SU-DHL-6 (cell line): ENCODE data around the gene AHR.

ENCODE experiments used
- H2AFZ ChIP-seq: fragments of 200-600 bp; sonication (generic); 2 replicates; pipeline ENCODE4 v1.6.1; 2014; ENCODE audit warnings: low read depth, mild to moderate bottlenecking, moderate library complexity, mixed read lengths, antibody characterized with exemption, low read length; ENCODE audit not compliant: severe bottlenecking
- H3F3A ChIP-seq: fragments of 200-600 bp; shearing (Covaris generic); 2 replicates; pipeline ENCODE4 v1.6.0; 2016; ENCODE audit warnings: antibody characterized with exemption, mild to moderate bottlenecking; ENCODE audit not compliant: insufficient read depth
- H3K27ac ChIP-seq: fragments of 200-600 bp; sonication (generic); 2 replicates; pipeline ENCODE4 v1.5.1; 2016; ENCODE audit warnings: low read depth, mild to moderate bottlenecking, low read length, moderate library complexity, mixed read lengths
- H3K27me3 ChIP-seq: fragments of 200-600 bp; sonication (generic), shearing (Covaris generic); 2 replicates; pipeline ENCODE4 v1.6.0; 2014; ENCODE audit warnings: mild to moderate bottlenecking, low read length
- H3K36me3 ChIP-seq: fragments of 200-600 bp; sonication (generic); 2 replicates; pipeline ENCODE4 v1.6.1; 2014; ENCODE audit warnings: mild to moderate bottlenecking, low read length, mixed read lengths
- H3K4me2 ChIP-seq: fragments of 300-600, 200-600 bp; shearing (Covaris generic), sonication (generic); 2 replicates; pipeline ENCODE4 v1.6.0; 2014; ENCODE audit warnings: low read length, low read depth, mild to moderate bottlenecking; ENCODE audit not compliant: poor library complexity, severe bottlenecking
- H3K4me3 ChIP-seq: fragments of 200-600 bp; sonication (generic); 2 replicates; pipeline ENCODE4 v1.5.1; 2014; ENCODE audit warnings: antibody characterized with exemption, low read length, mild to moderate bottlenecking, mixed read lengths; ENCODE audit not compliant: insufficient read depth, poor library complexity, severe bottlenecking
- H3K79me2 ChIP-seq: fragments of 200-600 bp; sonication (generic); 2 replicates; pipeline ENCODE4 v1.6.1; 2014; ENCODE audit warnings: mild to moderate bottlenecking, low read length, moderate library complexity; ENCODE audit not compliant: insufficient read depth
- H3K9ac ChIP-seq: fragments of 200-600 bp; sonication (generic); 2 replicates; pipeline ENCODE4 v1.7.0; 2014; ENCODE audit warnings: mild to moderate bottlenecking, low read length
- H3K9me2 ChIP-seq: fragments of 200-600 bp; sonication (generic); replicated peaks from 2 replicates; pipeline ENCODE4 v1.6.1; 2014; ENCODE audit warnings: low read length; ENCODE audit not compliant: insufficient read depth
- H3K9me3 ChIP-seq: fragments of 200-600 bp; sonication (generic); 2 replicates; pipeline ENCODE4 v1.6.1; 2014; ENCODE audit warnings: low read length, mixed read lengths; ENCODE audit not compliant: insufficient read depth
- H4K20me1 ChIP-seq: fragments of 200-600 bp; sonication (generic); 2 replicates; pipeline ENCODE4 v1.6.1; 2014; ENCODE audit warnings: low read depth, mild to moderate bottlenecking, antibody characterized with exemption, low read length, moderate library complexity, mixed read lengths
- CTCF ChIP-seq: fragments of 200-600 bp; sonication (generic); IDR thresholded peaks from one replicate; pipeline ENCODE4 v1.5.1; 2017; ENCODE audit warnings: antibody characterized with exemption, mild to moderate bottlenecking, low read length, moderate library complexity; ENCODE audit not compliant: insufficient read depth, poor library complexity, severe bottlenecking
- EZH2phosphoT487 ChIP-seq: fragments of 200-600 bp; sonication (generic), shearing (Covaris generic); conservative IDR thresholded peaks from 2 replicates; pipeline ENCODE4 v1.6.1; 2018; ENCODE audit warnings: mild to moderate bottlenecking, antibody characterized with exemption, low read length, moderate library complexity, mixed read lengths

The AHR gene

GRCh38 chr7:17384400-17384799 lies 85.9 kb downstream of the AHR start:
- H3K4me2 ChIP-seq, result no peak overlapping the region
- no peak overlapping the region for H3K27ac ChIP-seq

GRCh38 chr7:17385612-17386011 lies 87.2 kb downstream of the AHR start:
- Histone ChIP-seq H3K79me2 (no peaks in the 10 kb centered on the region), H3K4me2 (no peak overlapping the region), H2AFZ (no peak overlapping the region), H3K27ac (no peak overlapping the region), H3K9me3 (no peaks in the 10 kb centered on the region), H4K20me1 (no peaks in the 10 kb centered on the region), H3K9ac (no peak overlapping the region), H3F3A (no peaks in the 10 kb centered on the region), H3K4me3 (no peak overlapping the region), H3K36me3 (no peaks in the 10 kb centered on the region), H3K27me3 (no peaks in the 10 kb centered on the region), H3K9me2 (no peaks in the 10 kb centered on the region)
- TF ChIP-seq EZH2phosphoT487 (no peak), CTCF (no peak)

More at GRCh38 chr7:17384400-17384799, 85.9 kb downstream of the AHR start:
- H3K36me3 ChIP-seq, result no peaks in the 10 kb centered on the region
- TF ChIP-seq EZH2phosphoT487 (no peak), CTCF (no peak)
- no peaks in the 10 kb centered on the region for H3K79me2 ChIP-seq
- H3K9me2 ChIP-seq, result no peaks in the 10 kb centered on the region
- H3K4me3 ChIP-seq, result no peak overlapping the region
- no peaks in the 10 kb centered on the region for H3K9me3 ChIP-seq
- H3K9ac ChIP-seq, result no peak overlapping the region
- H3F3A ChIP-seq, result no peaks in the 10 kb centered on the region
- no peaks in the 10 kb centered on the region for H3K27me3 ChIP-seq
- H4K20me1 ChIP-seq, result no peaks in the 10 kb centered on the region
- H2AFZ ChIP-seq, result no peak overlapping the region

DNA sequence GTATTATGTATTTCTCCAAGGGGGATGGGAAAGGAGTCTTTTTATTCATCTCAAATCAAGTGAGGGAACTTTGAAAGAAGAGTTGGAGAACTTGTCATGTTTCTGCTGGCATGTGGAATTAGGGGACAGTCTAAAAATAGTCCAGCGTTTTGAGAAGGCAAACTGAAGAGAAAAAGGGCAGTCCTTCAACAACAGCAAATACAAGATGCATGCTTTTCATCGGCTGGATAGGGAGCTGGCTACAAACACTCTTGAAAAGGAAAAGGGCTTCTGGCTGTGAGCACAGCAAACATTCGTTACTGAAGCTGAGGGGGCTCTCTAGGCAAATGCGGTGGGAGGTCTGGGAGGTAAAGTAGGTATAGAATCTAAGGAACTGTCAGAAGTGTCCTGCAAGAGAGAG lies 91.9 kb downstream of the AHR start:
- no peak for TF ChIP-seq CTCF
- TF ChIP-seq EZH2phosphoT487, result no peak
- no peak overlapping the region for H3K9ac ChIP-seq
- H3K4me2 ChIP-seq, result no peak overlapping the region
- no peaks in the 10 kb centered on the region for H3K79me2 ChIP-seq
- H2AFZ ChIP-seq, result no peak overlapping the region
- H3K9me2 ChIP-seq, result no peaks in the 10 kb centered on the region
- 0 out of 2 replicates have a peak, but pooled peaks cover 3% of the 10 kb centered on the region for H3K36me3 ChIP-seq
- H3K27ac ChIP-seq, result no peak overlapping the region
- peaks cover 24% of the 10 kb centered on the region; the same call in 1 of the 2 replicates for H3K9me3 ChIP-seq
- H3K27me3 ChIP-seq, result no peaks in the 10 kb centered on the region
- no peak overlapping the region for H3K4me3 ChIP-seq
- no peaks in the 10 kb centered on the region for H4K20me1 ChIP-seq
- H3F3A ChIP-seq, result no peaks in the 10 kb centered on the region

DNA sequence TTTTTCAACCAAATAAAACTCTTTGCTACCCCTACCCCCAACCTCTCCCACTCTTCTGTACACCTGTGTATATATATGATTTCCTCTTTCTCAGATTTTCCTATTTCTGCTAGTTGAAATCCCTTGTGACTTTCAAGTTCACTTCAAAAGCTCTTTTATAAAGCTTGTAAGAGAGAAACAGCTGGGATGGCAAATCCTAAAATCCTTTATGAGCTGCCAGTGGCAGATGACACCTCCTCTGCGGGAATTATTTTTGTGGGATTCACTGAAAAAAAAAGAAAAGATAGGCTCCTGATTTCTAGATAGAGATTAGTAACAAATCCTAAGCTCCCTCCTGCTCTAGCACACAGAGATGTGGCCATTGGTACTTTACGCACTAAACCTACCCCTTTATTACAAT lies 92.9 kb downstream of the AHR start:
- Histone ChIP-seq H3K27me3 (no peaks in the 10 kb centered on the region), H3K79me2 (no peaks in the 10 kb centered on the region), H3K9me2 (no peaks in the 10 kb centered on the region), H3K36me3 (0 out of 2 replicates have a peak, but pooled peaks cover 3% of the 10 kb centered on the region), H3K9ac (no peak overlapping the region), H2AFZ (no peak overlapping the region), H4K20me1 (no peaks in the 10 kb centered on the region), H3K27ac (no peak overlapping the region), H3K9me3 (peaks cover 24% of the 10 kb centered on the region; the same call in 1 of the 2 replicates), H3F3A (no peaks in the 10 kb centered on the region), H3K4me3 (no peak overlapping the region), H3K4me2 (no peak overlapping the region)
- TF ChIP-seq CTCF (no peak), EZH2phosphoT487 (no peak)
